ENCODE measurements around the gene SH2D1B.

SH2D1B gene

GRCh38 chr1:162372159-162373071, 39.5 kb downstream of the SH2D1B start:
- Histone ChIP-seq H3K4me3 (no peak overlapping the region), H3K27ac (no peak overlapping the region)
- DNase-seq (ENCODE audit: low spot score): no peak
- no peak for TF ChIP-seq CTCF (IDR thresholded peaks at IDR 0.05)

- Histone ChIP-seq H3K27ac (no peak overlapping the region), H3K4me3 (no peak overlapping the region)
- no peak for DNase-seq (ENCODE audit: low spot score)
- no peak for TF ChIP-seq CTCF (IDR thresholded peaks at IDR 0.05)
Observed at GRCh38 chr1:162371611-162372010, 40.3 kb downstream of the SH2D1B start.

- no peak for TF ChIP-seq CTCF (IDR thresholded peaks at IDR 0.05)
- no peak for DNase-seq (ENCODE audit: low spot score)
- Histone ChIP-seq H3K27ac (no peak overlapping the region), H3K4me3 (no peak overlapping the region)
Observed at GRCh38 chr1:162370721-162371120, 41.2 kb downstream of the SH2D1B start.

GRCh38 chr1:162370161-162370560, 41.8 kb downstream of the SH2D1B start:
- no peak for DNase-seq (ENCODE audit: low spot score)
- Histone ChIP-seq H3K27ac (no peak overlapping the region), H3K4me3 (no peak overlapping the region)
- no peak for TF ChIP-seq CTCF (IDR thresholded peaks at IDR 0.05)

GRCh38 chr1:162369571-162369970, 42.4 kb downstream of the SH2D1B start:
- no peak overlapping the region for H3K4me3 ChIP-seq
- no peak for TF ChIP-seq CTCF (IDR thresholded peaks at IDR 0.05)
- no peak overlapping the region for H3K27ac ChIP-seq
- DNase-seq (ENCODE audit: low spot score): no peak

- no peak for DNase-seq (ENCODE audit: low spot score)
- TF ChIP-seq CTCF (IDR thresholded peaks at IDR 0.05): no peak
- H3K27ac ChIP-seq: no peak overlapping the region
- no peak overlapping the region for H3K4me3 ChIP-seq
Observed at GRCh38 chr1:162368451-162368850, 43.5 kb downstream of the SH2D1B start.

GRCh38 chr1:162367772-162368171, 44.2 kb downstream of the SH2D1B start:
- Histone ChIP-seq H3K4me3 (no peak overlapping the region), H3K27ac (no peak overlapping the region)
- no peak for DNase-seq (ENCODE audit: low spot score)
- TF ChIP-seq CTCF (IDR thresholded peaks at IDR 0.05): no peak

Measured in coronary artery (tissue), 2 donors.